Lower leg skin (tissue), 4 donors: ENCODE results near the gene USP10. TPM values are rescaled to one million over a fixed set of nuclear protein-coding genes. Genes with fewer than 3 reads are reported as not detected.

Source experiments
- DNase-seq, 2 donors: peaks; one replicate each; pipeline ENCODE4 v3.0.0-alpha.2; 2019; ENCODE audit warnings: low spot score in 2 of 2
- H3K4me3 ChIP-seq: fragments of 200-600 bp; sonication (generic); 2 replicates; pipeline ENCODE4 v1.5.1; 2017; ENCODE audit warnings: mild to moderate bottlenecking, low read depth; ENCODE audit not compliant: poor library complexity, severe bottlenecking
- POLR2A ChIP-seq, 2 donors: fragments of 450-650 bp; IDR thresholded peaks; one replicate each; pipeline ENCODE4 v1.6.1; 2016 to 2017; ENCODE audit warnings: antibody characterized with exemption in 2 of 2, mild to moderate bottlenecking in 1 of 2, moderate library complexity in 1 of 2
- WGBS, 2 donors: methylation state at CpG; one replicate each; pipeline ENCODE4 v1.1.5; 2018; 5-methylcytosine and 5-hydroxymethylcytosine counted together
- intact Hi-C: fragments of 100-400 bp; cut with DNase I; formaldehyde crosslinking; loops from one replicate; pipeline ENCODE4 v1.15.0; 2023; ENCODE audit warnings: low total_unique reads
- total RNA-seq, 4 donors: library from RNA; depleted of rRNA; stranded (reverse); fragments of >200 nt; gene quantifications; one replicate each; pipeline ENCODE4 v1.1.0, GENCODE V29; 2016
- TF ChIP-seq, protein P1 (sequence below), 3 donors: fragments of 450-650 bp; IDR thresholded peaks; one replicate each; pipeline ENCODE4 v1.5.1; 2016; ENCODE audit warnings: antibody characterized with exemption in 3 of 3, mild to moderate bottlenecking in 3 of 3, moderate library complexity in 2 of 3

USP10 gene
- total RNA-seq, 4 donors from 2014 or later = 54.3 to 69.0 (median 60.7) TPM

DNA sequence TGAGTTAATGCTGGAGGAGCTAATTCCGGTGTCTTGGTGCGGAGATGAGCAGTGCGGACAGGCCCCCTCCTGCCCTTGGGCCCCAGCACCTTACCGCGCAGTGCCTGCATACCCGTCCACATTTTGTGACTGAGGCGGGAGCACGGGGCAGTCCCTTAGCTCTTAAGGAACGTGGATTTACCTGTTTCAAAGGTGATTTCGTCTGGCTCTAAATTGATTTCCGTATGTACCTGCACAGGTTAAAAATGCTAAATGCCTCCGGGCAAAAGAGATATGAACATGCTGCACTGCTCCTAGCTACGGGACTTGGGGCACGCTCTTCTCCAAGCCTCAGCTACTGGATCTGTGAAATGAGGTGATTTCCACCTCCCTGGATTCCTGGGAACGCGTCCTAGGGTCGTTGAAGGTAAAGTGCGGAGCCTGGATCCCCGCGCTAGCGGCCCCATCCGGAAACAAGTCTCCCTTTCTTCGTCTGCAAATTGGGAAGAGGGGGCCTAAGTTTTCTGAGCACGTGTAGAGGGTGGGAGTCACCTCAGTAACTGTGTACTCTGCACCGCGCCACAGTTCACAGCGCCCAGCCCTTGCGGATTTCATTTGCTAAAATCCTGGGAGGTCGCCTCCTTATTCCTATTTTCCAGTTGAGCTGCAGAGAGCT lies 119.3 kb downstream of the USP10 start:
- intact Hi-C loops = no loop called here
- WGBS, 2 donors = 38 to 51% methylated on average over 29 of the region's 29 CpGs
- no peak for DNase-seq
- no peak overlapping the region for H3K4me3 ChIP-seq
- no peak for TF ChIP-seq POLR2A (IDR thresholded peaks at IDR 0.05)
- TF ChIP-seq, protein P1, sequence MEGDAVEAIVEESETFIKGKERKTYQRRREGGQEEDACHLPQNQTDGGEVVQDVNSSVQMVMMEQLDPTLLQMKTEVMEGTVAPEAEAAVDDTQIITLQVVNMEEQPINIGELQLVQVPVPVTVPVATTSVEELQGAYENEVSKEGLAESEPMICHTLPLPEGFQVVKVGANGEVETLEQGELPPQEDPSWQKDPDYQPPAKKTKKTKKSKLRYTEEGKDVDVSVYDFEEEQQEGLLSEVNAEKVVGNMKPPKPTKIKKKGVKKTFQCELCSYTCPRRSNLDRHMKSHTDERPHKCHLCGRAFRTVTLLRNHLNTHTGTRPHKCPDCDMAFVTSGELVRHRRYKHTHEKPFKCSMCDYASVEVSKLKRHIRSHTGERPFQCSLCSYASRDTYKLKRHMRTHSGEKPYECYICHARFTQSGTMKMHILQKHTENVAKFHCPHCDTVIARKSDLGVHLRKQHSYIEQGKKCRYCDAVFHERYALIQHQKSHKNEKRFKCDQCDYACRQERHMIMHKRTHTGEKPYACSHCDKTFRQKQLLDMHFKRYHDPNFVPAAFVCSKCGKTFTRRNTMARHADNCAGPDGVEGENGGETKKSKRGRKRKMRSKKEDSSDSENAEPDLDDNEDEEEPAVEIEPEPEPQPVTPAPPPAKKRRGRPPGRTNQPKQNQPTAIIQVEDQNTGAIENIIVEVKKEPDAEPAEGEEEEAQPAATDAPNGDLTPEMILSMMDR (IDR thresholded peaks at IDR 0.05) = no peak

DNA sequence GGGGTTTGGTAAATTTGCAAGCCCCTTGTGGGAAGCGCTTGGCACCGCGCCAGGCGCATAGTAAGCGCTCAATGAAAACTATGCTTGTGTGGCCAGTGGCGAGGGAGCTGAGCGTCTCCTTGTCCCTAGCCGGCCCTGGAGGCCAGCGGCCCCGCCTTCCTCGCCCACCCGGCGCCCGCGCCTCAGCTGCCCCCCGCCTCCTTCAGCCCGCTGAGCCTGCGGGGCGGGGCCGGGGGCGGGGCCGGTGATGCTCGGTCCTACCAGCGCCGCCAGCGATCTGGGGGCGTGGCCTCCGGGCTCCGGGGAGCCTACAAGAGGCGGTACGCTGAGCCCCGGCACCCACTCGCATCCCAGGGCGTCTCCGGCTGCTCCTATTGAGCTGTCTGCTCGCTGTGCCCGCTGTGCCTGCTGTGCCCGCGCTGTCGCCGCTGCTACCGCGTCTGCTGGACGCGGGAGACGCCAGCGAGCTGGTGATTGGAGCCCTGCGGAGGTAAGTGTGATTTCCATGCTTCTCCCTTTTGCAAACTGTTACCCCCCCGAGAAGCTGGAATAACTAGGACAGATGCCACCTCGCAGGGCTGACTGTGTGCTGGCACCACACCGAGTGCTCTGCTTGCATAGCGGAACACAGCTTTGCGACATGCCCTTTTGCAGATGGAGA lies 120.0 kb downstream of the USP10 start, which contains the start of gene CRISPLD2:
TSS of gene CRISPLD2 (plus strand) at position 342 of the 661 bp plus-strand sequence. CDS start 18,511 bp downstream, outside the sequence.
- WGBS, 2 donors = 2 to 3% methylated on average over 31 to 53 of the region's 53 CpGs
- intact Hi-C loops = no loop called here
- H3K4me3 ChIP-seq = peak within 1 kb of the TSS; percentile 25
- DNase-seq = peak; percentile 88 to 98
- TF ChIP-seq, protein P1 (IDR thresholded peaks at IDR 0.05) = no peak
- TF ChIP-seq POLR2A (IDR thresholded peaks at IDR 0.05) = peak in 1 of 2 donors; percentile 87

DNA sequence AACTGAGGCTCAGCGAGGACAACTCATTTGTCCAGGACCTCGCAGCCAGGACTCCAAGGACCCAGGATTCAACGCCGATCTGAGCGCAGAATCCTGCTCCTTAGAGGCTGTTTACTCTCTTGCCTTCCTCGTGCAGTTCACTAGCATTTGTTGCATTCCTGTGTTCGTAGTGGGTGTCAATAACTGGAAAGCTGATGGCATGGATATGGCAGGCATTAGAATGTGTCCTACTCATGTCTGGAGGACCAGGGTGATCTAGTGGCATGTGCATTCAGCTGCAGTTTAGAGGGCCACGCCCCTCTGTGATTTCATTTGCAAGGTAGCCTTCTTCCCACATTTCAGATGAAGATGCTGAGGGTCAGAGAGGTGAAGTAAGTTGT lies 120.5 kb downstream of the USP10 start:
- intact Hi-C loops = no loop called here
- no peak for DNase-seq
- H3K4me3 ChIP-seq = peak overlapping the region; percentile 25
- TF ChIP-seq, protein P1 (IDR thresholded peaks at IDR 0.05) = no peak
- no peak for TF ChIP-seq POLR2A (IDR thresholded peaks at IDR 0.05)
- WGBS, 2 donors = 27 to 34% methylated on average over 8 of the region's 8 CpGs

DNA sequence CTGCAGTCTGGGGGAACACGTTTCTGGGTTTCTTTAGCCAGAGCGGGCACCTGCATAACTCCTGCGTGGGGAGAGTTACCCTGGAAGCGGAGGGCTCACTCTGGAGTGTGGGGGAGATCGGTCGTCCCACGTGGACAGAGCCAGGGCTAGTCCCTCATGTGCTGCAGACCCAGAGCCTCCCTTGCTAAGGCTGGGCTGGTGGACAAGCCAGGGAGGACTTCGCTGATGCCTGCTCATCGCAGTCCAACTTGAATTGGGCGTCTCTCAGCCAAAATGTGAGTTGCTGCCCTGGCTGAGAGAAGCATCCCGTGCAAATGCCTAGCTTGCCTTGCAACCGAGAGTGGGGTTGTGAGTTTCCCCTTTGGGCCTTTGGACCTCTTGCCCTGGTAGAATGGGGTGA lies 121.0 kb downstream of the USP10 start:
- peak overlapping the region; percentile 25 for H3K4me3 ChIP-seq
- 45 to 56% methylated on average over 7 to 8 of the region's 12 CpGs for WGBS, 2 donors
- no peak for DNase-seq
- TF ChIP-seq, protein P1 (IDR thresholded peaks at IDR 0.05) = no peak
- TF ChIP-seq POLR2A (IDR thresholded peaks at IDR 0.05) = no peak
- intact Hi-C loops = no loop called here

DNA sequence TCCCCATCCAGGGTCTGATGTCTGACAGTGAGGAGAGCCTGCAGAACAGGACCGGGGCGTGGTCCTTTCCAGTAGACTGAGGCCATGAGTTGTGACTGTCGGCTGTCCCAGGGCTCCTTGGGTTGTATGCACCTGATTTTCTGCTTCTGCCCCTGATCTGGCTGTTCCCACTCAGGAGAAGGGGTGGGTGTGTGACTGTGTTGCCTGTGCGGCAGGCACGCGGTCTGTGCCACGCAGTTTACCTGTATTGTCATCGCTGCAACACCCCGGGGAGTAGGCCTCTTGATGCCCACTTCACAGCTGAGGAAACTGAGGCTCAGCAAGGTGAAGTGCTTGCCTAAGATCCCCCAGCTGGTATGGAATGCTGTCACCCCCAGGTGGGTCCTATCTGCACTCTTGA lies 121.4 kb downstream of the USP10 start:
- H3K4me3 ChIP-seq = peak overlapping the region; percentile 25
- WGBS, 2 donors = 71 to 80% methylated on average over 9 of the region's 9 CpGs
- intact Hi-C loops = no loop called here
- DNase-seq = no peak
- TF ChIP-seq, protein P1 (IDR thresholded peaks at IDR 0.05) = no peak
- TF ChIP-seq POLR2A (IDR thresholded peaks at IDR 0.05) = no peak
